Measurements from ENCODE around the gene WIZ. TPM values are rescaled to one million over a fixed set of nuclear protein-coding genes. Genes with fewer than 3 reads are reported as not detected.

Gene WIZ
- total and polyA plus RNA-seq, 12 donors: 18.7 to 34.3 (median 21.3) TPM

DNA sequence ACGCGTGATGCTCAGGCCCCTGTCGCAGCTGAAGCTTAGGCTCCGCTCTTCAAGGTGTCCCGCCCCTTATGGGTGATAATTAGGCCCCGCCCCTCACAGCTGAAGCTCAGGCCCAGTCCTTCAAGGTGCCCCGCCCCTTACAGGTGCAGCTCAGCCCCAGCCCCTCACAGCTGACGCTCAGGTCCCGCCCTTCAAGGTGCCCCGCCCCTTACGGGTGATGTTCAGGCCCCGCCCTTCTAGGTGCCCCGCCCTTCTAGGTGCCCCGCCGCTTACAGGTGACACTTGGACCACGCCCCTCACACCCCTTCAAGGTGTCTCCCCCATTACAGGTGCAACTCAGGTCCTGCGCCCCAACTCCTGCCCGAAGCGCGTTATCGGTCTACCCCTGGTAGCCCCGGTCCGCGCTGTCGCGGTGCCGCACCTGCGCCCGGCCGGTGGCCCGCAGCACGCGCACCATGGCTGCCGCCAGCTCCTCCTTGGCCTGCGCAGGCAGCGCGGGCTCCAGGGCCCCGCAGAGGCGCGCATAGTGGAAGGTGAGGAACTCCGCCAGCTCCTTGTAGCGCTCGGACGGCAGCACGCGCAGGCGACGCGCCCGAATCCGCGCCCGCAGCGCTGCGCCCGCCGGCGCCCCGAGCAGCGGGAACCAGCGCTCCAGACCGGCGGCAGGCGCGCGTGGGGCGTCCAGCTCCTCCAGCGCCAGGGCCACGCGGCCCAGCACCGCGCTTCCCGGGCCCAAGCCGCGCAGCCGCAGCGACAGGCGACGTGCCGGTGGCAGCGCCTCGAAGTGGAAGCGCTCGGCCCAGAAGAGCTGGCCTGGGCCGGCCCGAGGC is 7.3 kb upstream of the WIZ start:
- Histone ChIP-seq H3K9me3 (no peaks in the 10 kb centered on the region), H3K27ac (no peak overlapping the region), H3K4me1 (peaks cover 0 to 21% (median 16%) of the 10 kb centered on the region in 9 donors), H3K36me3 (peaks cover 0 to 78% (median 0%) of the 10 kb centered on the region in 9 donors), H3K27me3 (peaks cover 27 to 56% (median 39%) of the 10 kb centered on the region in 7 donors), H3K4me3 (peak overlapping the region in 2 of 10 donors; percentile 13 to 21)
- intact Hi-C loops (cut with DNase I): loop anchor here in 2 of 10 donors (10.0 kb wide), 2 partner anchors 98 to 352 kb away; partner anchors contain the start of gene SYDE1 (in 1 of the 2)
- DNase-seq (no peak), ATAC-seq (no peak)
- TF ChIP-seq, protein P1, sequence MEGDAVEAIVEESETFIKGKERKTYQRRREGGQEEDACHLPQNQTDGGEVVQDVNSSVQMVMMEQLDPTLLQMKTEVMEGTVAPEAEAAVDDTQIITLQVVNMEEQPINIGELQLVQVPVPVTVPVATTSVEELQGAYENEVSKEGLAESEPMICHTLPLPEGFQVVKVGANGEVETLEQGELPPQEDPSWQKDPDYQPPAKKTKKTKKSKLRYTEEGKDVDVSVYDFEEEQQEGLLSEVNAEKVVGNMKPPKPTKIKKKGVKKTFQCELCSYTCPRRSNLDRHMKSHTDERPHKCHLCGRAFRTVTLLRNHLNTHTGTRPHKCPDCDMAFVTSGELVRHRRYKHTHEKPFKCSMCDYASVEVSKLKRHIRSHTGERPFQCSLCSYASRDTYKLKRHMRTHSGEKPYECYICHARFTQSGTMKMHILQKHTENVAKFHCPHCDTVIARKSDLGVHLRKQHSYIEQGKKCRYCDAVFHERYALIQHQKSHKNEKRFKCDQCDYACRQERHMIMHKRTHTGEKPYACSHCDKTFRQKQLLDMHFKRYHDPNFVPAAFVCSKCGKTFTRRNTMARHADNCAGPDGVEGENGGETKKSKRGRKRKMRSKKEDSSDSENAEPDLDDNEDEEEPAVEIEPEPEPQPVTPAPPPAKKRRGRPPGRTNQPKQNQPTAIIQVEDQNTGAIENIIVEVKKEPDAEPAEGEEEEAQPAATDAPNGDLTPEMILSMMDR (IDR thresholded peaks at IDR 0.05): no peak
- WGBS, 2 donors: 3 to 10% methylated on average over 61 to 86 of the region's 86 CpGs

DNA sequence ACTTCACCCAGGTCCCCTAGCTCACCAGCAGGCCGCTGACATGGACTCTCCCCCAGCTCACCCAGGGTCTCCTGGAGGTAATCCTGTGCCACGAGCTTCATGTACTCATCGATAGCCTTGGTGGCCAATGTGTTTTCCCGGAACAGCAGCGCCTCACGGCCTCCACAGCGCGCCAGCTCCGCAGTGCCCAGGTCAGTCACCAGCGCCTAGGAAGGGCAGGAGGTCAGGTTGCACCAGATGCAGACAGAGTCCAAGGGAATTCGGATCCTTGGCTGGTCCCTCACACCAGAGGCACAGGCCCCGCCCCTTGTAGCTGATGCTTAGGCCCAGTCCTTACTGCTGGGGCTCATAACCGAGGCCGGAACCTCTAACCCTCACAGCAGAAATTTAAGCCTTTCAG is 6.7 kb upstream of the WIZ start:
- peaks cover 27 to 56% (median 39%) of the 10 kb centered on the region in 7 donors for H3K27me3 ChIP-seq
- 33 to 36% methylated on average over 14 of the region's 14 CpGs for WGBS, 2 donors
- peaks cover 0 to 72% (median 0%) of the 10 kb centered on the region in 9 donors for H3K36me3 ChIP-seq
- DNase-seq (no peak), ATAC-seq (no peak)
- H3K27ac ChIP-seq: no peak overlapping the region
- H3K9me3 ChIP-seq: no peaks in the 10 kb centered on the region
- intact Hi-C loops (cut with DNase I): loop anchor here in 2 of 10 donors (10.0 kb wide), 2 partner anchors 98 to 352 kb away; partner anchors contain the start of gene SYDE1 (in 1 of the 2)
- H3K4me3 ChIP-seq: no peak overlapping the region
- TF ChIP-seq, protein P1 (IDR thresholded peaks at IDR 0.05): no peak
- peaks cover 0 to 21% (median 16%) of the 10 kb centered on the region in 9 donors for H3K4me1 ChIP-seq

GRCh38 chr19:15455996-15456395 is 6.2 kb upstream of the WIZ start:
- no peak overlapping the region for H3K27ac ChIP-seq
- intact Hi-C loops (cut with DNase I): loop anchor here in 2 of 10 donors (10.0 kb wide), 2 partner anchors 99 to 351 kb away; partner anchors contain the start of gene SYDE1 (in 1 of the 2)
- H3K27me3 ChIP-seq: peaks cover 27 to 56% (median 39%) of the 10 kb centered on the region in 7 donors
- TF ChIP-seq, protein P1 (IDR thresholded peaks at IDR 0.05): no peak
- H3K36me3 ChIP-seq: peaks cover 0 to 70% (median 0%) of the 10 kb centered on the region in 9 donors
- no peak overlapping the region for H3K4me3 ChIP-seq
- 86 to 90% methylated on average over 9 of the region's 9 CpGs for WGBS, 2 donors
- H3K9me3 ChIP-seq: no peaks in the 10 kb centered on the region
- H3K4me1 ChIP-seq: peaks cover 0 to 21% (median 16%) of the 10 kb centered on the region in 9 donors
- no peak for DNase-seq
- ATAC-seq: no peak
